Activated CD8-positive, alpha-beta memory T cell treated with anti-CD3 and anti-CD28 coated beads, Interleukin-2, amount 50 U/mL, for 24 hours (primary cell): ENCODE measurements around the gene CA5B.
"Not testable (repeated sequence)": the region's sequence is repeated elsewhere in the genome, so short reads cannot be mapped to it uniquely, and the experiment has no call there.

ENCODE experiments used
- DNase-seq: peaks from one replicate; pipeline ENCODE4 v3.0.0-alpha.2; 2020; ENCODE audit errors: extremely low read depth

CA5B gene, protein sequence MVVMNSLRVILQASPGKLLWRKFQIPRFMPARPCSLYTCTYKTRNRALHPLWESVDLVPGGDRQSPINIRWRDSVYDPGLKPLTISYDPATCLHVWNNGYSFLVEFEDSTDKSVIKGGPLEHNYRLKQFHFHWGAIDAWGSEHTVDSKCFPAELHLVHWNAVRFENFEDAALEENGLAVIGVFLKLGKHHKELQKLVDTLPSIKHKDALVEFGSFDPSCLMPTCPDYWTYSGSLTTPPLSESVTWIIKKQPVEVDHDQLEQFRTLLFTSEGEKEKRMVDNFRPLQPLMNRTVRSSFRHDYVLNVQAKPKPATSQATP

DNA sequence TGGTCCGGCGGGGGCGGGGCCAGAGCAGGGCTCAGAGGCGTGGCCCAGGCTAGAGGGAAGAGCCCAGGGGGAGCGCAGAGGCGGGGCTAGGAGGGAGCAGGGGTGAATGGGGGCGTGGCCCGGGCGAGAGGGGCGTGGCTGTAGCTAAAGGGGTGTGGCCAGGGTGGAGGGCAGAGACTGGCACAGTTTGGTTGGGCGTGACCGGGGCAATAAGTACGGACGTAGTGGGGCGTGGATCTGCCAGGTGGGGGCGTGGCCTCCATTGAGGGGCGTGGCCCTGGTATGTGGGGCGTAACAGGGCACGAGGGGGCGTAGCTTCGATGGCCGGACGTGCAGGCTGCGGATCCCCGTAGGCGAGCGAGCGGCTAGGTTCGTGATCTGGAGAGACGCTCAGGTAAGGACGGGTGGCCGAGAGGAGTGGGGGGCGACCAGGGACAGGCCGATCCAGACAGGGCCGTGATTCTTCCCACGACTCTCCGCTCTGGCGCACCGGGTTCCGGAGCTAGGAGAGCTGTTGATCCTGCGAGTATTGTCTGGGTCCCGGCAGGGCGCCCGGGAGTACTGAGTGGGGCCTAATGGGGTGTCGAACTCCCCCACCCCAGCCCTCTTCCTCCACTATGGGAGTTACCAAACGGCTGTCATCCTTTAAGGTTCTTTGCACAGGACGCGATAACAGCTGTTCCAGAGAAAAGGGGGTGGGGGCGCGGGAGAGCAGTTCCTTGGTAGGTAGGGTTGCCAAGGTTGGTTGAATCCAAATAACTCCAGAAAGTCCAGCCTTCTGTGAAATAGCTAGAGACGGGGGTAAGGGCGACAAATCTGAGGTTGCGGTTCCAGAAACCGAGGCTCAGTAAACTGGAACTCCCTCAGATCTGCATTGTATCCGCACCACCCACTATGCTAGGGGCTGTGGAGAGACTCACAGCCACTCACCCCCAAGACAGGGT is at the start of gene CA5B:
Gene CA5B (plus strand): TSS at position 312 of the 944 bp plus-strand sequence. CDS start 11,754 bp downstream, outside the sequence.
- DNase-seq: peak; percentile 77

DNA sequence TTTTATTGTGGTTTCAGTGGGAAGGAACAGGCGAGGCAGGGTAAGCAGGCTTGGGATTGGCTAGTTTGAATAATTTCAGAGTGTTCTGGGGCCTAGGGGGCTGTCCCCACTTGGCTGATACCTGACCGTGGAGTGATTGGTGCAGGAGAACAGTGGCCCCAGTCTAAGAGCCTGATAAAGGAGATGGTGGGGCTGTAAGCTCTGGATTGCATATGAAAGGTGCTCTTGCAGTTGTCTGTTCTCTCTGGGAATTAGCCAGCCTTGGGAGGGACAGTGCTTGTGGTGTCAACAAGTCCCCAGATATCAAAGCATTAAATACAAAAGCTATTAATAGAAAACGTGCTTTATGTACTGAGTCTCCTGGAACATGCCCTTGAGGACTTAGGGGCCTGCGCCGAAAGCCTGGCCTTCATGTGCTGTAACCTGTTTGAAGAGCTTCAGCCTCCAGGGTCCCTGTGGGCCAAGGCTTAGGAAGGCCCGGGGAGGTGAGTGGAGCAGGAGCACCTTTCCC is 43.1 kb upstream of the CA5B start:
- no peak for DNase-seq

DNA sequence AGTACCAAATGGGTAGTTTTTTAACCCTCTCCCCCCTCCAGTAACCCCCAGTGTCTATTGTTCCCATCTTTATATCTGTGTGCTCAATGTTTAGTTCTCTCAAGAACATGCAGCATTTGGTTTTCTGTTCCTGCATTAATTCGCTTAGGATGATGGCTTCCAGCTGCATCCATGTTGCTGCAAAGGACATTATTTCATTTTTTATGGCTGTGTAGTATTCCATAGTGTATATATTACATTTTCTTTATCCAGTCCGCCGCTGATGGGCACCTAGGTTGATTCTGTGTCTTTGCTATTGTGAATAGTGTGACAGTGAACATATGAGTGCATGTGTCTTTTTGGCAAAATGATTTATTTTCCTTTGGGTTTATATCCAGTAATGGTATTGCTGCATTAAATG is 41.6 kb upstream of the CA5B start:
- no peak for DNase-seq

DNA sequence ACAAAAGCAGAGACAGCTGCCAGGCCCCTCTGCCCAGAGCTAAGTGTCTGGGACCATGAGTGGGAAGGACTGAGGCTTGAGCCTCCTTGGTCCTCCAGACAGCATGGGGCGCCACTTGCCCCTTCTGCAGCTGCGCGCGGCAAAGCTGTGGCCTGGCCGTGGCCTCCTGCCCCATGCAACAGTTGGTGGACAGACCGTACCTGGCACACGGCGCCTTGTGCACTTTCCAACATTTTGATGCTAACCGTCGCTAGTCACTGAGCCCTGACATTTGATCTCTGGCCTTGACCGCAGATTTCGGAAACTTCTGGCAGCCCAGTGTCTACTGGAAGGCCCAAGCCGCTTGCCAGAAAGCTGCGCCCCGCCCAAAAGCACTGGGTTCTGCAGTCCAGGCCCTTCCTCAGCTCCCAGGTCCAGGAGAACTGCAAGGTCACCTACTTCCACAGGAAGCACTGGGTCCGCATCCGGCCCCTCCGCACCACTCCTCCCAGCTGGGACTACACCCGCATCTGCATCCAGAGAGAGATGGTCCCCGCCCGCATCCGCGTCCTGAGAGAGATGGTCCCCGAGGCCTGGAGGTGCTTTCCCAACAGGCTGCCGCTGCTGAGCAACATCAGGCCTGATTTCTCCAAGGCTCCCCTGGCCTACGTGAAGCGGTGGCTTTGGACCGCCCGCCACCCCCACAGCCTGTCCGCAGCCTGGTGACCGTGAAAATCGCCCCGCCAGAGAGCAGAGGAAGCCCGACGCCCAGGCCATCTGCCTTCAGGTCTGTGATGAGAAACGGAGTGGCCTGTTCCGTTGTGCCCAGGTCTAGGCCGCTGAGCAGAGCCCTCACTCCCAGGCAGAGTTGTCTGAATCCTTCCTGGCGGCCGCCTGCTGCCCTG is 35.3 kb upstream of the CA5B start:
- no peak for DNase-seq

DNA sequence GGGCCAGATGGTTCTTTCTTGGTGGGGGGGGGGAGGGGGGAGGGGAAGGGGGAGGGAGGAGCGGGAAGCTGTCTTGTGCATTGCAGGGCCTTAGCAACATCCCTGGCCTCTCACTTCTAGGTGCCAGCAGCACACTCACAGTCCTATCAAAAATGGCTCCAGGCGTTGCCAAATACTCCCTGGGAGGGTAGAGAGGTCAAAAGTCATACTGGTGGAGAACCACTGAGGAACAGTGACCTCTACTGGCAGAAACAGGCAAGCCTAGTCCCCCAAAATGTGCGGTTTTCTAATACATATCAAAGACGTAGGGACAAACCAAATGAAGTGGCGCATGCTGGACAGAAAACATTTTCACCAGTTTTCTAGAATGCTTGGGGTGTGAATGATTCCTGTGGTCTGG is 34.3 kb upstream of the CA5B start:
- DNase-seq: not testable (repeated sequence)

DNA sequence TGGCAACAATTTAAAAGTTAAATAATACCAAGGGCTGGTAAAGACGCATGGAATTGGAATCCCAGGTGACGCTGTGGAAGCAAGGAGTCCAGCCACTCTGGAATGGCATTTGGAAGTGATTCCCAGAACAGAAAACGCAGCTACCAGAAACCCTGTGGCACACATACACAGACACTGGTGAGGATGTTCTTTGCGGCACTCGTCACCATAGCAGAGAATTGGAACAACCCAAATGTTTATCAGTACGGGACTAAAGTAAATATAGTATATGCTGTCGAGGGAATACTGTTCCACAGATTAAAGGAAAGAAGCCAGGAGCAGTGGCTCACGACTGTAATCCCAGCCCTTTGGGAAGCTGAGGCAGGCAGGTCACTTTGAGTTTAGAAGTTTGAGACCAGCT is 33.8 kb upstream of the CA5B start:
- DNase-seq: not testable (repeated sequence)

DNA sequence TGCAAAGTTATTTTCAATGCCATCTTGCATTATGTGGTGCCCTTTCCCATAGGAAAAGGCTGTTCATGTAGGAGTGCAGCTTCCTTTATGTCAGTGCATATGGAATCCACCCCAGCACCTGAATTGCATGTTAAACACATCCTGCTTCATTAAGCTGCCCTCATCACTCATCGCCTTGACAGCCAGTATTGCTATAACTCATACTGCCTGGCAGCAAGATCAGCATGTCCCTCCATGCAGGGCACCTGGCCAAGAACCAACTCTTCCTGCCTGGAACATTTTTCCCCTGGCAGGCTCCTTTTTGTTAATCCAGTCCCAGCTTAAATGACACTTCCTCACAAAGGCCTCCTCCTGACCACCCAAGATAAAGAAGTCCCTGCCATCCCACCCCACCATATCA is 23.5 kb upstream of the CA5B start:
- DNase-seq: no peak

DNA sequence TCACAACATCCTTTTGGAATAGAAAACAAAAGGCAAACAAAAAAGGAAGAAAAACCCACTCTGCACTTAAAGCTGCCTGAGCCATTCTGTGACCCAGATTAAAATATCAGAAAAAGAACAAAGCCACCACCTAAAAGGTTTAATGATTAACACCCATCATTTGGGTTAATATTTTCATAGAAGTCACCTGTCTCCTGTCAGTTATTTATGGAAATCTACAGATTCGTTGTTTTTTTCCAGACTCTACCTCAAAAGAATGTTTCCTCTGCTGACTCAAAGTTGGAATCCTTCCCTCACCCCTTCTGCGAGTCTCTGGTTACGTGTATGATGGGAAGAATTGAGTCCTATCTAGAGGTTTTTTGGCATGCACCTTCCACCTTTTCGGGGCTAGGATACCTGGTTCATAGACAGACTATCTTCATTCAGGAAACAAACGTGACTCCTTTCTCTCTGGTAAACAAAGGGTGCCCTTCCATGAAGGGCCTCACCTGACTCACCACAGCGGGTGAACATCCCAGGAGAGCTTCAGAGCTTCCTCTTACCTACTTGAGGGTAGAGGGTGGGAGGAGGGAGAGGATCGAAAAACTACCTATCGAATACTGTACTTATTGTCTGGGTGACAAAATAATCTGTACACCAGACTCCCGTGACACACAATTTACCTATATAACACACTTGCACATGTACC is 19.6 kb upstream of the CA5B start:
- no peak for DNase-seq

DNA sequence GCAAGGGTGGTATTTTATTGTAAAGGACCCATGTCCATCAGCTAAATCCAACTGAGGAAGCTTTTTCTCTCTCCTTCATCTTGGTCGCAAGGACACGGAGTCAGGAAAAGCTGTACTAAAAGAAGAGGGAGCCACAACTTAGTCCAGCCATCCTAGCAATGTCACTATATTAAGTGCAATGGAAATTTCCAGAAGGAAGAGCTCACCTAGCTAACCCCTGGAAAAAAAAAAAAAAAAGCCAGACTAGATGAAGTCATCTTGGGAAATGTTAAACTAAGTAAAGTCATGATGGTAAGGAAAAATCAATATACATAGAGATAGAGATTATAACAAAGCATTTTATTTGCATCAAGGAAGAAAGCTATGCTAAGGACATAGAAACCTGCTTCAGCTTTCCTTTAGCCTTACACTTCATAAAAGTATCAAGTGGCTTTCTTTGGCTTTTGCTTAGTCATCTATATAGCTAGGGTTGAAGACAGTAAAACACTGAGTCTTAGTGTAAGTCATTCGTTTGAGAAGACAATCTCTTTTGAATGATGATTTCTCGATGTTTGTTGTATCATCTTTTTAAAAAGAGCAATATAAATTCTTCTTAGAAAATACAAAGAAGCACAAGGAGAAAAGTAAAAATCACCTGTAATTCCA is 18.6 kb upstream of the CA5B start:
- DNase-seq: no peak

DNA sequence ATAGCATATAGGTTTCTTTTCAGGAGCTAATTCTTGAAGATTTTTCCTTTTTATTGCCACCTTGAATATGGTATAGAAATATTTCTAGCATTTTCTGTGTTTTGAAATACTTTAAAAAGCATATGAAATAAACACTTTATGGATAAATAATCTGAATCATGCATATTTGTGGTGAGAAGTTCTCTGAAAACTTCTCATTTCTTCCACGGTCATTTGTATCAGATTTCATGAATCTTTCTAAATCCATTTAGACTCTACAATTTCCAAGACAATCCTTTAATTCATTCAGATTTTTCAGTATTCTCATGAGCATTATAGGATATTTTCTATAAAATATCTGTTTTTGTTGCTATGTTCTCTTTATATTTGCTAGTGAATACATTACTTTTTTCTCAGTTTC is 16.2 kb upstream of the CA5B start:
- no peak for DNase-seq

DNA sequence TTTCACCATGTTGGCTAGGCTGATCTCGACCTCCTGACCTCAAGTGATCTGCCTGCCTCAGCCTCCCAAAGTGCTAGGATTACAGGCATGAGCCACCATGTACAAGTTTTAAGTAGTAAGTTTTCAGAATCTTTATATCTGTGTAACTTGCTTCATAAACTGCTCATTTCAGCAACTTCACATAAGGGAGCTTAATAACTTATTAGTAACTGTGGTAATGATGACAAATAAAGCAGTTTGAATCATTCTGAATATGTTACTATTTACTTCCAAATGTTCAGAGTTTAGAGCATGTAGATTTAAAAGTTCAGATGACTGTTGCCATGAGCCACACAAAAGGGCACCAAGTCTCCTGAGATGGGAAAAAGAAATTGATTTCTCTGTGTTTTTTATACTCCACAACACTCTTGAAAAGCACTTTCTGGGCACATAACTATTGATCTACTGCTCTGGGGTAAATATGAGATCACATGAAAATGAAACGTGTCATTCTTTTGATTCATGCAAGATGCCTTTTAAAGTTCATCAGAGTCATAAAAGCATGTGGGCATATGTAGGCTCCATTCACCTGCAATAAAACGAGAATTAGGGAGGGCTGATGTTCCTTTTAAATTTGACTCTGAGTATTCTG is 14.1 kb upstream of the CA5B start:
- no peak for DNase-seq

DNA sequence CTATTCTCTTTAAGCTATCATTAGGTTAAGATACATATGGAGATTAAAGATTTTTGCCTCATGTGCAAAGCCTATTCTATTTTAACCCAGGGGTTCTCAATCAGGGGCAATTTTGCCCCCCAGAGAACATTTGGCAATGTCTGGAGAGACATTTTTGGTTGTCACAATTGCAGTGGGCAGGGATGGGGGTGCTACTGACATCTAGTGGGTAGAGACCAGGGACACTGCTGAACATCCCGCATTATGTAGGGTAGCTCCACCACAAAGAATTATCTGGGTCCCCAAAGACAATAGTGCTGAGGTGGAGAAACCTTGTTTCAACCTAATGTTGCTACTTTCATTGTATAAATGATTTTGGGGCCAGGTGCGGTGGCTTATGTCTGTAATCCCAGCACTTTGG is 13.2 kb upstream of the CA5B start:
- no peak for DNase-seq

DNA sequence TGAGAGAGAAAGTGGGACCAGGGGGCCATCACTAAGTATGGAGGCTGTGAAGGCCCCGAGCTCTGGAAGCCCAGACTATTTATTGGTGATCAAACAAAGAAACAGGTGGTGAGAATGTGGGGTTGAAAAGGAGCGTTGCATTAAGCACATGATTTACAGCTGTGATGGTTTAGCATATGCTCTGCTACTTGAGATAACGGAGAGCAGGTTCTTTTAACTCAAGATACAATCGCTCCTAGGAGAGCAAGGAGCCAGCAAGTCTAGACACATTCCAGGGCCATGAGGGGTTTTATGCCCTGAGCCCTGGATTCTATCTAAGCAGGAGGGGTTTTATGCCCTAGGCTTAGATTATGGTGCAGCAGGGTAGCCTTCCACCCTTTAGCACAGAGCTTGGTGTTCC is 6.7 kb upstream of the CA5B start:
- DNase-seq: not testable (repeated sequence)

DNA sequence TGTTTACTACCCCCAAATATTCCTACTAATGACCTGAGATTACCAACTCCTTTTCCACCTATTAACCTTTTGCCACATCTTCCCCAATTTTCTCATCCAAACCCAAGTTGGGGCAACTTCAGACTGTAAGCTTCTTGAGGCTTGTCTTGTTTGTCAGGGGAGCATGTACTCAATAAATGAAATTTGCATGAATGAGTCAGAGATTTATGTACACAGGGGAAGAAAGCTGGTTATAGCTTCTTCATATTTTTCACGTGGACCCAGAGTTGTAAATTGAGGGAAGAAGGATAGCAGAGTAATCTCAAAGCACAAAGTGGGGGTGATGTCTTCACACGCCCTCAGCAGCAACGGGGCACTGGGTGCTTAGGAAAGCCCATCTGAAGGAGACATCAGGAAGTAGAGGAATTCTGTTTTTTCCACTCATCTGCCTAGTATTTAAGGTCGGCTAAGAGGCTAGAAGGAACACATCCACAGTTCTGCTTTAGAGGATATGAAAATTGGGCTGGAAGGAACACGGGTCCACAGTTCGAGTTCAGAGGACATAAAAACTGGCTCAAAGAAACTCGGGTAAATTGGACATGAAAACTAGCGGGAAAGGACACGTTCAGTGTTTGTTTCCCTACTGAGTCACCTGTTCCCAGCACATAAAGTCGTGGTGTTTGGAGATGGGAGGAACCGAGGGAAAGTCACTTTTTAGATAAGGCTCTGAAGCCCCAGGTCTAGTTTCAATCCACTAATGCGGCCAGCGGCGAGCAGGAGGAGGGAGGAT is 696 bp upstream of the CA5B start:
- no peak for DNase-seq

DNA sequence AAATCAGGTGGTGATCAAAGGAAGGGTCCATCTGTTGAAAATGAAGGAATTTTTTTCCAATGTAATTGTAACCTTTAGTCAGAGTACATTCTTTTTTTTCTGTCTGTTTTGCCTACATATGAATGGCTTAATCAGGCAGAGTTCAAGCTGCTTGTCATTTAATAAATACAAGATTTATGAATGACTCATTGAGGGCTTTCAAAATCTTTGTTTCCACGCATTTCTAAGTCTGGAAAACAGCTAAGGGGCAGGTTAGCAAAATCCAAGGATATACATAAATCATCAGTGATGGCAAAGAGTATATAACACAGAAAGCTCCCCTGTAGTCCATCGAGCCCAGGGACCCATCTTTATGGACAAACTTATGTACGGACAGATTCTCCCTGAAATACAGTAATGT is 1.8 kb downstream of the CA5B start:
- no peak for DNase-seq

DNA sequence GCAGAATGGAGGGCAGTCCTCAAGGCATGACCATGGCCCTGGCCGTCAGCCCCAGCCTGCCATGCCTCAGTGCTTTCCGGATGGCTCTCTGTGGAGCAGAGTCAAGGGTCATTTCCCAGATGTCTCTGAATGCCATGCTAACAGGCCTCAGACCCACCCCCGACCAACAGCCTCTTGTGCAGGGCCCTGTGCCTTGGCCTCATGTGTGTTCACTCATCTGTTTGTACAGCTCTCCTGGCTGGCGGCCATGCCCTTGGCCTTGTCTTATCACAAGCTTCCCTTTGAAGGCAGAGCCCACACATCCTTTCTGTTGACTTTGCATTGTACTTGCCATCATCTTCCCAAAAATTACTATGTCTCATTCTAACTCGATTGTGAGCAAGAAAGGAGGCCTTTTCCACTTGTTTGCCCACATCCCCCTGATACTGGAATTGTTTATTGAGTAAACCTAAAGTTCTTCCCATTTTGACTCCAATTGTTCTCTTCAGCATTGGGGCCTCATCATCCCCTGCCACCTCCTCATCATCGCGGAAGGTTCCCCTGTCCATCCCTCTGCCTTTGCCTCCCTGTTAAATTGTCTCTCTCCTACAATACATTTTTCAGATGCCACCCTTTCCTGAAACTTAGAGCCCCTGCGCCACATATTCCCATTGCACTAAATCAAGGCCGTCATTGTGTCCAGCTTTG is 6.3 kb downstream of the CA5B start:
- no peak for DNase-seq

DNA sequence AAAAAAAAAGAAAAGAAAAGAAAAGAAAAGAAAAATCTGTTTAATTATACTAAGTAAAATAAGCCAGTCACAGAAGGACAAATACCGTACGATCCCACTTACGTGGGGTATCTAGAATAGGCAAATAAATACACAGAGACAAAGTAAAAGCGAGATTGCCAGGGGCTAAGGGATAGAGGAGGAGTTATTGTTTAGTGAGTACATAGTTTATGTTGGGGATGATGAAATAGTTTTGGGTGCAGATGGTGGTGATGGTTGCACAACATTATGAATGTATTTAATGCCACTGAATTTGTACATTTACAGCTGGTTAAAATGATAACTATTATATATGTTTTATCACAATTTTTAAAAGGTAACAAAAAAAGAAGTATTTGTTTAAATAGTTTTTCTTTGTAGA is 7.1 kb downstream of the CA5B start:
- DNase-seq: no peak

DNA sequence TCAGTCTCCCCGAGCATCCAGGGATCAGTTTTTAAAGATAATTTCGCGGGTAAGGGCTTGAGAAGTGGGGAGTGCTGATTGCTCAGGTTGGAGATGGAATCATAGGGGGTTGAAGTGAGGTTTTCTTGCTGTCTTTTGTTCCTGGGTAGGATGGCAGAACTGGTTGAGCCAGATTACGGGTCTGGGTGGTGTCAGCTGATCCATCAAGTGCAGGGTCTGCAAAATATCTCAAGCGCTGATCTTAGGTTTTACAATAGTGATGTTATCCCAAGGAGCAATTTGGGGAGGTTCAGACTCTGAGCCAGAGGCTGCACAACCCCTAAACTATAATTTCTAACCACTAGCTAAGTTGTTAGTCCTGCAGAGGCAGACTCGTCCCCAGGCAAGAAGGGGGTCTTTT is 8.6 kb downstream of the CA5B start:
- not testable (repeated sequence) for DNase-seq

DNA sequence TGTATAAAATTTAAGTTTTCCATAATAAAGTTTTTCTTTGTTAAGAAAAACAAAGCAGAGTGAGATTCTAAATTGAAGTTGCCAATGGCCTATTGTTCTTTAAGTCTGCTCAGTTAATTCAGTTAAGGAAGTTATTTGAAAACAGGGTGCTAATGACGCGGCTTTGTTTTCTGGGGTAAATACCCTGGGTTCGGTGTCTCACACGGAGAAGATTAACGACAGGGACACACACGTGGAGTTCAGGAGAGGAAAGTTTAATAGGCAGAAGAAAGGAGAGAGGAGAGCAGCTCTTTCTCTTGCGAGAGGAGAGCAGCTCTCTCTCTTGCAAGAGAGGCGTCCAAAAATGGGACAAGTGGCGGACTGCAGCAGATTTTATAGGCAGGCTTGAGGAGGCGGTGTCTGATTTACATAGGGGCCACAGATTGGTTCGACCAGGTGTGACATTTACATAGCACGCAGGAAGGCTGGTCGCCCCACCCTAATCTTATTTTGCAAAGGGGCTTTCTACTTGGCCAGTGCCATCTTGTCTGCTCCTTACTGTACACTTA is 9.6 kb downstream of the CA5B start:
- no peak for DNase-seq
